ENCODE results near the gene SCAF1. TPM values are rescaled to one million over a fixed set of nuclear protein-coding genes. Genes with fewer than 3 reads are reported as not detected.
A peak's percentile ranks its signal among the peaks of the same experiment; 100 is the strongest.

The SCAF1 gene
- total and polyA plus RNA-seq, 2 of the 13 experiments (the other 11 are each of a cell fraction or from before 2014, with no cell fraction given) = 3.3 to 6.1 TPM

DNA sequence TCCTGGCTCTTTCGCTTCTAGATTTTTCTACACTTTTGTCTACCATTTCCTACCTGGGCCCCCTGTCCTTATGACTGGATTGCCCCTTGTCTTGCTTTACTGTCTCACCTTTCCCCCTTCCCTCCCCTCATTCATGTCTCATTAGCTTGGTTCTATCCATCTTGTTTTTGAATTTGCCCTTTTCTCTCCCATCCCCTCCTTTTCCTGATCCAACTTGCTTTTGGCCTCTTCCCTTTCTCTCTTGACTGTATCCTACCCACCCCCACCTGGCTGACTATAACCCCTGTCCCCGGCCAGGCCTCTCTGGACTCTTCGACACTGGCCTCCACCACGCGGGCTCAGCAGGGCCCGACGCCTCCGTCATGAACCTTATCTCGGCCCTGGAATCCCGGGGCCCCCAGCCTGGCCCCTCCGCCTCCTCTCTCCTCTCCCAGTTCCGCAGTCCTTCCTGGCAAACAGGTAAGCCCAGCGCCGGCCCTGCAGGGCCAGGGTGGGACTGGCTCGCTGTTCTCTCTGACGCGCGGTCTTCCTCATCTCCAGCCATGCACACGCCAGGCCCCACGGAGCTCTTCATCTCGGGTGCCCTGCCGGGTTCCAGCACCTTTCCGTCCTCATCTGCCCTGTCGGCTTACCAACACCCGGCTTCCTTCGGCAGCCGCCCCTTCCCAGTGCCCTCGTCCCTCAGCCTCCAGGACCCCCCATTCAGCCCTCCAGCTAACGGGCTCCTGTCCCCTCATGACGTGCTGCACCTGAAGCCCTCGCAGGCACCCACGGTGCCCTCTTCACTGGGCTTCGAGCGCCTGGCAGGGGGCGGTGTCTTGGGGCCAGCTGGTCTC is 47.6 kb upstream of the SCAF1 start:
- 97% methylated on average over 35 of the region's 35 CpGs for WGBS (ENCODE audit: low lambda C conversion rate)
- no peak for DNase-seq (ENCODE audit: low spot score)
- Histone ChIP-seq H3K9ac (ENCODE audit: insufficient read depth, low read depth, low read length) (no peak overlapping the region), H3K4me3 (replicated peaks in 1 of 3; ENCODE audit: insufficient read depth in 1 of 3, low read depth in 2 of 3, low read length in 3 of 3) (no peak overlapping the region), H3K36me3 (replicated peaks in 1 of 2; ENCODE audit: control insufficient read depth in 1 of 2, insufficient read depth in 2 of 2, low read length in 2 of 2) (peaks cover 3 to 25% of the 10 kb centered on the region in 2 experiments; a peak in 4 of 5 replicates), H3K79me2 (ENCODE audit: insufficient read depth, low read length) (peaks cover 15% of the 10 kb centered on the region), H3K27me3 (ENCODE audit: control insufficient read depth in 1 of 2, insufficient read depth in 2 of 2, low read length in 2 of 2) (no peaks in the 10 kb centered on the region; a peak in 1 of 5 replicates), H3K4me2 (ENCODE audit: low read depth, low read length) (no peak overlapping the region), H4K20me1 (ENCODE audit: insufficient read depth, low read length) (0 out of 2 replicates have a peak, but pooled peaks cover 5% of the 10 kb centered on the region), H2AFZ (ENCODE audit: low read length) (no peak overlapping the region), H3K4me1 (ENCODE audit: insufficient read depth, low read length) (peaks cover 20% of the 10 kb centered on the region), H3K27ac (ENCODE audit: extremely low read length, insufficient read depth, low read length) (no peak overlapping the region), H3K9me3 (ENCODE audit: low read length) (no peaks in the 10 kb centered on the region)
- TF ChIP-seq MYNN (CRISPR knock-in tag; IDR thresholded peaks at IDR 0.05; ENCODE audit: low read depth) (no peak), ZHX1 (CRISPR knock-in tag; IDR thresholded peaks at IDR 0.05; ENCODE audit: low read depth) (no peak), ZNF557 (CRISPR knock-in tag; IDR thresholded peaks at IDR 0.05) (no peak), AGO2 (optimal IDR thresholded peaks at IDR 0.05; ENCODE audit: low read depth, low read length) (peak; percentile 52), ZNF430 (CRISPR knock-in tag; IDR thresholded peaks at IDR 0.05) (no peak), ZSCAN21 (CRISPR knock-in tag; IDR thresholded peaks at IDR 0.05; ENCODE audit: borderline replicate concordance) (no peak), UBTF (CRISPR knock-in tag; IDR thresholded peaks at IDR 0.05) (no peak), HIC2 (CRISPR knock-in tag; IDR thresholded peaks at IDR 0.05; ENCODE audit: low read depth) (no peak), RFXAP (CRISPR knock-in tag; IDR thresholded peaks at IDR 0.05; ENCODE audit: borderline replicate concordance) (no peak), RBFOX2 (IDR thresholded peaks at IDR 0.05; ENCODE audit: low read depth, low read length) (peak; percentile 44), ADNP (CRISPR knock-in tag; IDR thresholded peaks at IDR 0.05) (no peak), SRY (CRISPR knock-in tag; IDR thresholded peaks at IDR 0.05) (no peak), NFKBIZ (CRISPR knock-in tag; IDR thresholded peaks at IDR 0.05) (no peak), ZNF17 (CRISPR knock-in tag; IDR thresholded peaks at IDR 0.05) (no peak)
- no peak for FAIRE-seq
- no peak for ATAC-seq
- in situ Hi-C loops (cut with HindIII; ENCODE audit: extremely low pct_ligation_motif_present, low pct_unique_long_range_greater_than_20kb) (loop anchor here (10.0 kb wide), 1 partner anchor 80 kb away; the partner anchor contains the start of gene PRMT1), intact Hi-C loops (cut with micrococcal nuclease; ENCODE audit: unreplicated experiment) (no loop called here)
- ChIA-PET POLR2A (interaction anchor here (1.5 kb wide), 2 partner anchors 46 to 82 kb away, joined by 6 to 8 read pairs; partner anchors contain the start of genes PRMT1 and RRAS), CTCF (ENCODE audit: low intra/inter-chr PET ratio, low total read pairs) (no interaction called here)
- BruUV-seq (replicated peaks) = no TSS peak

Measured in HepG2 (cell line).